Smooth muscle cell (in vitro differentiated cells): ENCODE measurements around the gene PPP1R12C. TPM values are rescaled to one million over a fixed set of nuclear protein-coding genes. Genes with fewer than 3 reads are reported as not detected.

ENCODE experiments used
- DNase-seq: peaks from one replicate; lab custom pipeline; 2025; ENCODE audit not compliant: unreplicated experiment; lab: John Stamatoyannopoulos, UW
- H2AFZ ChIP-seq: fragments of 200-600 bp; sonication (generic); 2 replicates; pipeline ENCODE4 v1.6.0; 2016; ENCODE audit warnings: antibody characterized with exemption, low read depth, mild to moderate bottlenecking
- H3F3A ChIP-seq: fragments of 200-600 bp; sonication (generic); 2 replicates; pipeline ENCODE4 v1.6.0; 2017; ENCODE audit warnings: antibody characterized with exemption, low read depth
- H3K27ac ChIP-seq: fragments of 200-600 bp; sonication (generic); 2 replicates; pipeline ENCODE4 v1.5.1; 2016; ENCODE audit warnings: low read depth, mild to moderate bottlenecking
- H3K27me3 ChIP-seq: fragments of 200-600 bp; sonication (generic); 2 replicates; pipeline ENCODE4 v1.6.1; 2016; ENCODE audit warnings: low read depth, mild to moderate bottlenecking
- H3K36me3 ChIP-seq: fragments of 200-600 bp; sonication (generic); 2 replicates; pipeline ENCODE4 v1.5.1; 2016; ENCODE audit warnings: low read depth
- H3K4me1 ChIP-seq: fragments of 200-600 bp; sonication (generic); 2 replicates; pipeline ENCODE4 v1.5.1; 2016; ENCODE audit warnings: low read depth
- H3K4me2 ChIP-seq: fragments of 200-600 bp; sonication (generic); 2 replicates; pipeline ENCODE4 v1.6.0; 2016; ENCODE audit warnings: mild to moderate bottlenecking
- H3K4me3 ChIP-seq: fragments of 200-600 bp; sonication (generic); 2 replicates; pipeline ENCODE4 v1.5.1; 2016; ENCODE audit warnings: mild to moderate bottlenecking
- H3K79me2 ChIP-seq: fragments of 200-600 bp; sonication (generic); 2 replicates; pipeline ENCODE4 v1.6.0; 2016; ENCODE audit warnings: low read depth, mild to moderate bottlenecking
- H3K9ac ChIP-seq: fragments of 200-600 bp; sonication (generic); 2 replicates; pipeline ENCODE4 v1.6.0; 2016; ENCODE audit warnings: low read depth
- H3K9me3 ChIP-seq: fragments of 200-600 bp; sonication (generic); replicated peaks from 2 replicates; pipeline ENCODE4 v1.5.1; 2016; ENCODE audit warnings: low read depth
- H4K20me1 ChIP-seq: fragments of 200-600 bp; sonication (generic); 2 replicates; pipeline ENCODE4 v1.6.0; 2016; ENCODE audit warnings: low read depth
- WGBS: methylation state at CpG from one replicate; pipeline ENCODE4 v1.1.7; 2016; ENCODE audit warnings: low lambda C conversion rate; 5-methylcytosine and 5-hydroxymethylcytosine counted together
- polyA plus RNA-seq: library from polyadenylated mRNA; unstranded; fragments of >200 nt; fragmentation: Nextera tagmentation; extraction: Ambion mirVana; gene quantifications from 2 replicates; pipeline ENCODE4 v1.2.1, GENCODE V29; 2016
- total RNA-seq: library from RNA; depleted of rRNA; stranded (reverse); fragments of >200 nt; gene quantifications from 2 replicates; pipeline ENCODE4 v1.2.3, GENCODE V29; 2014
- TF ChIP-seq, protein P1 (sequence below): fragments of 200-600 bp; sonication (generic); IDR thresholded peaks from 2 replicates; pipeline ENCODE4 v1.5.1; 2017; ENCODE audit warnings: borderline replicate concordance, mild to moderate bottlenecking, antibody characterized with exemption; ENCODE audit not compliant: insufficient read depth, poor library complexity, severe bottlenecking

The PPP1R12C gene
- total and polyA plus RNA-seq, 2 experiments from 2014 or later = 26.1 to 30.5 TPM

DNA sequence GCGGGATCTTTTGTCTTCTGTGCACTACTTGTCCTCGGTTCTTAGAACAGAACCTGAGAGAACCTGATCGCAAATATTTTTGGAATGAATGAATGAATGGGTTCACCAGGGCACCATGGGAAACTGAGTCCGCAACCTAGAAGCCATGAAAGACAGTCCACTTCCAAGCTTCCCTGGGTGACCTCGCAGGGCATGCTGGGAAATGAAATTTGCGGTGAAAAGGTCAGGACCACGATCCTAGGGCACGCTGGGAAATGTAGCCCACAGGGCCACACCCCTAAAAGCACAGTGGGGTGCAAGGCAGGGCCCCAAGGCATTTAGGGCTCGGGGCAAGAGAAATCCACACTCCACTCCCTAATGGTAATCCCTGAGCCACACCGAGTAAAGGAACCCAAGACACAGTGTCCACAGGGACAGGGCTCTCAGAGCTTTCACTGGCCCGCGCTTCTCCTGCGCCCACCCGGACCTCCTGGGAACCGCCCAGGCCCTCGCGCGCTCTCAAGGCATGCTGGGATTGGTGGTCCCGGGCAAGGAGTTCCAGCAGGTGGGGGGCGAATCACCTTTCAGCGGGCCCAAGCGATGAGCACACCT lies 1.1 kb upstream of the PPP1R12C start:
- Histone ChIP-seq H3F3A (no peaks in the 10 kb centered on the region), H3K27ac (peak overlapping the region; percentile 40), H3K79me2 (peaks cover 35% of the 10 kb centered on the region), H3K9me3 (no peaks in the 10 kb centered on the region), H3K4me2 (peak overlapping the region; percentile 88), H3K27me3 (peaks cover 6% of the 10 kb centered on the region), H3K4me3 (peak overlapping the region; percentile 76), H3K9ac (peak overlapping the region; percentile 75), H2AFZ (peak overlapping the region; percentile 87), H4K20me1 (peaks cover 35% of the 10 kb centered on the region), H3K36me3 (no peaks in the 10 kb centered on the region), H3K4me1 (peaks cover 7% of the 10 kb centered on the region)
- no peak for DNase-seq
- TF ChIP-seq, protein P1, sequence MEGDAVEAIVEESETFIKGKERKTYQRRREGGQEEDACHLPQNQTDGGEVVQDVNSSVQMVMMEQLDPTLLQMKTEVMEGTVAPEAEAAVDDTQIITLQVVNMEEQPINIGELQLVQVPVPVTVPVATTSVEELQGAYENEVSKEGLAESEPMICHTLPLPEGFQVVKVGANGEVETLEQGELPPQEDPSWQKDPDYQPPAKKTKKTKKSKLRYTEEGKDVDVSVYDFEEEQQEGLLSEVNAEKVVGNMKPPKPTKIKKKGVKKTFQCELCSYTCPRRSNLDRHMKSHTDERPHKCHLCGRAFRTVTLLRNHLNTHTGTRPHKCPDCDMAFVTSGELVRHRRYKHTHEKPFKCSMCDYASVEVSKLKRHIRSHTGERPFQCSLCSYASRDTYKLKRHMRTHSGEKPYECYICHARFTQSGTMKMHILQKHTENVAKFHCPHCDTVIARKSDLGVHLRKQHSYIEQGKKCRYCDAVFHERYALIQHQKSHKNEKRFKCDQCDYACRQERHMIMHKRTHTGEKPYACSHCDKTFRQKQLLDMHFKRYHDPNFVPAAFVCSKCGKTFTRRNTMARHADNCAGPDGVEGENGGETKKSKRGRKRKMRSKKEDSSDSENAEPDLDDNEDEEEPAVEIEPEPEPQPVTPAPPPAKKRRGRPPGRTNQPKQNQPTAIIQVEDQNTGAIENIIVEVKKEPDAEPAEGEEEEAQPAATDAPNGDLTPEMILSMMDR = no peak
- 15% methylated on average over 22 of the region's 22 CpGs for WGBS

DNA sequence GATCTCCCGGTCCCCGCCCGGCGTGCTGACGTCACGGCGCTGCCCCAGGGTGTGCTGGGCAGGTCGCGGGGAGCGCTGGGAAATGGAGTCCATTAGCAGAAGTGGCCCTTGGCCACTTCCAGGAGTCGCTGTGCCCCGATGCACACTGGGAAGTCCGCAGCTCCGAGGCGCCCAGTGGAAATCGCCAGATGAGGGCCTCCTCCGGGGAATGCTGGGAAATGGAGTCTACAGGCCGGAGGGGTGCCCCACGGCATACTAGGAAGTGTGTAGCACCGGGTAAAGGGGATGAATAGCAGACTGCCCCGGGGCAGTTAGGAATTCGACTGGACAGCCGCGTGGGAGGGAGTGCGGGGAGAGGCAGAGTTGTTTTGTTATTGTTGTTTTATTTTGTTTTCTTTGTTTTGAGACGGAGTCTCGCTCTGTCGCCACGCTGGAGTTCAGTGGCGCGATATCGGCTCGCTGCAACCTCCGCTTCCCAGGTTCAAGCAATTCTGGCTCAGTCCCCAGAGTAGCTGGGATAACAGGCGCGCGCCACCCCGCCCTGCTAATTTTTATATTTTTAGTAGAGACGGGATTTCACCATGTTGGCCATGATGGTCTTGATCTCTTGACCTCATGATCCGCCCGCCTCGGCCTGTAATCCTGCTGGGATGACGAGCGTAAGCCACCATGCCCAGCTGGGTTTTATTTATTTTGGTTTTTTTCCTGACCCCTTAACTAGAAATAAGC lies 390 bp upstream of the PPP1R12C start:
- Histone ChIP-seq H3K36me3 (no peaks in the 10 kb centered on the region), H3K4me2 (peak overlapping the region; percentile 88), H2AFZ (peak overlapping the region; percentile 87), H4K20me1 (peaks cover 42% of the 10 kb centered on the region), H3K4me1 (peaks cover 7% of the 10 kb centered on the region), H3K4me3 (peak overlapping the region; percentile 76), H3K27me3 (no peaks in the 10 kb centered on the region), H3F3A (no peaks in the 10 kb centered on the region), H3K27ac (peak overlapping the region; percentile 40), H3K9ac (peak overlapping the region; percentile 75), H3K9me3 (no peaks in the 10 kb centered on the region), H3K79me2 (peaks cover 41% of the 10 kb centered on the region)
- peak; percentile 83 for DNase-seq
- TF ChIP-seq, protein P1 = no peak
- 3% methylated on average over 34 of the region's 44 CpGs for WGBS

DNA sequence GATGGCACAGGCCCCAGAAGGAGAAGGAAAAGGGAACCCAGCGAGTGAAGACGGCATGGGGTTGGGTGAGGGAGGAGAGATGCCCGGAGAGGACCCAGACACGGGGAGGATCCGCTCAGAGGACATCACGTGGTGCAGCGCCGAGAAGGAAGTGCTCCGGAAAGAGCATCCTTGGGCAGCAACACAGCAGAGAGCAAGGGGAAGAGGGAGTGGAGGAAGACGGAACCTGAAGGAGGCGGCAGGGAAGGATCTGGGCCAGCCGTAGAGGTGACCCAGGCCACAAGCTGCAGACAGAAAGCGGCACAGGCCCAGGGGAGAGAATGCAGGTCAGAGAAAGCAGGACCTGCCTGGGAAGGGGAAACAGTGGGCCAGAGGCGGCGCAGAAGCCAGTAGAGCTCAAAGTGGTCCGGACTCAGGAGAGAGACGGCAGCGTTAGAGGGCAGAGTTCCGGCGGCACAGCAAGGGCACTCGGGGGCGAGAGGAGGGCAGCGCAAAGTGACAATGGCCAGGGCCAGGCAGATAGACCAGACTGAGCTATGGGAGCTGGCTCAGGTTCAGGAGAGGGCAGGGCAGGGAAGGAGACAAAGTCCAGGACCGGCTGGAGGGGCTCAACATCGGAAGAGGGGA lies 1.1 kb downstream of the PPP1R12C start:
- peak overlapping the region; percentile 83 for H3K9ac ChIP-seq
- peaks cover 50% of the 10 kb centered on the region for H3K79me2 ChIP-seq
- H3K27me3 ChIP-seq = no peaks in the 10 kb centered on the region
- peak overlapping the region; percentile 95 for H3K4me2 ChIP-seq
- H3K27ac ChIP-seq = peak overlapping the region; percentile 17
- no peak overlapping the region for H2AFZ ChIP-seq
- no peaks in the 10 kb centered on the region for H3F3A ChIP-seq
- H3K4me1 ChIP-seq = peaks cover 7% of the 10 kb centered on the region
- no peaks in the 10 kb centered on the region for H3K36me3 ChIP-seq
- peak; percentile 13 for DNase-seq
- WGBS = 5% methylated on average over 25 of the region's 25 CpGs
- H3K9me3 ChIP-seq = no peaks in the 10 kb centered on the region
- peaks cover 55% of the 10 kb centered on the region for H4K20me1 ChIP-seq
- H3K4me3 ChIP-seq = peak overlapping the region; percentile 76
- TF ChIP-seq, protein P1 = no peak
